ENCODE measurements around the gene ZNF217.

GRCh38 chr20:53571555-53572286 is 21.9 kb downstream of the ZNF217 start:
- no peak for TF ChIP-seq CTCF (IDR thresholded peaks at IDR 0.05)
- TF ChIP-seq EZH2 (IDR thresholded peaks at IDR 0.05), result no peak
- no peak for TF ChIP-seq EZH2phosphoT487 (IDR thresholded peaks at IDR 0.05)

Data from neural progenitor cell (in vitro differentiated cells).